C4-2B (cell line): Measurements from ENCODE around the gene ERC2.

Source experiments
- H3K27ac ChIP-seq: fragments of 450-650 bp; 2 replicates; pipeline ENCODE4 v1.5.1; 2017
- ZFX ChIP-seq: fragments of 450-650 bp; IDR thresholded peaks from 2 replicates; pipeline ENCODE4 v1.6.1; 2017
- TF ChIP-seq, protein P1 (sequence below): fragments of 450-650 bp; conservative IDR thresholded peaks from 2 replicates; pipeline ENCODE4 v1.5.1; 2017; ENCODE audit warnings: mild to moderate bottlenecking

The ERC2 gene

DNA sequence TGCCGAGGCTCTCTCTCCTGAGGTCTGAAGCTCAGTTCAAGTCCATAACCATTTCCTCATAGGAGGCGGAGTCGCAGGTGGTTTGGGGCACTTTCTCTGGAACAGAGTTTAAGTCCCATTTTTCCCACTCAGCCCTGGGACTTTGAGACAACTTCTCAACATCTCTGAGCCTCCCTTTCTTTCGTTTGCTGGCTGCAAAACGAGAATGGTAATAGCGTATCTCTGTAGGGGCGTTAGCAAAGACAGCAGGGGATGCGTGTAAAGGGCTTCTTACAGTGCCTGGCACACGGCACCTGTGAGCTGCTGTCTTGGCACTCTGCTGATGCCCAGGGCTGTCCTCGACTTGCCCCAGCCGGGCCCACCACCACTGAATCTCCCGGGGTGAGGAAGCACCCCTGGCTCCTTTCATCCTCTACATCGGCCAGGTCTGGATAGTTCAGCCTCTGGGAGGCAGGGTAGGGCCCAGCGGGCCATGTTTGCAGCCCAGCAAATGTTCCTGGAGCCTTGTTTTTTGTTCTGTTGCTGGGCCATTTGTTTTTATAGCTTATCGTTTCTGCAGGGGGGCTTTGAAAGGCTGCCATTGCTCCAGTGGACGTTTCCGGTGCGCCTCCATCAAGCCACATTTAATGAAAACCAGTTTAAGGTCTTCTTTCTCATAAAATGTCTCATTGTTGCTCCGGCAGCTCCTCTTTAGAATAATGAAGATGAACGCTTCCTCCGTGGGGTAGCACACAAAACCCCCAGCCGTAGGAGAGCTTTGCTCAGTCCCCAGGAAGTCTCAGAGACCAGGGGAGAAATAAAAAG, 921.2 kb downstream of the ERC2 start:
- TF ChIP-seq ZFX: no peak
- TF ChIP-seq, protein P1, sequence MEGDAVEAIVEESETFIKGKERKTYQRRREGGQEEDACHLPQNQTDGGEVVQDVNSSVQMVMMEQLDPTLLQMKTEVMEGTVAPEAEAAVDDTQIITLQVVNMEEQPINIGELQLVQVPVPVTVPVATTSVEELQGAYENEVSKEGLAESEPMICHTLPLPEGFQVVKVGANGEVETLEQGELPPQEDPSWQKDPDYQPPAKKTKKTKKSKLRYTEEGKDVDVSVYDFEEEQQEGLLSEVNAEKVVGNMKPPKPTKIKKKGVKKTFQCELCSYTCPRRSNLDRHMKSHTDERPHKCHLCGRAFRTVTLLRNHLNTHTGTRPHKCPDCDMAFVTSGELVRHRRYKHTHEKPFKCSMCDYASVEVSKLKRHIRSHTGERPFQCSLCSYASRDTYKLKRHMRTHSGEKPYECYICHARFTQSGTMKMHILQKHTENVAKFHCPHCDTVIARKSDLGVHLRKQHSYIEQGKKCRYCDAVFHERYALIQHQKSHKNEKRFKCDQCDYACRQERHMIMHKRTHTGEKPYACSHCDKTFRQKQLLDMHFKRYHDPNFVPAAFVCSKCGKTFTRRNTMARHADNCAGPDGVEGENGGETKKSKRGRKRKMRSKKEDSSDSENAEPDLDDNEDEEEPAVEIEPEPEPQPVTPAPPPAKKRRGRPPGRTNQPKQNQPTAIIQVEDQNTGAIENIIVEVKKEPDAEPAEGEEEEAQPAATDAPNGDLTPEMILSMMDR: no peak
- H3K27ac ChIP-seq: no peak overlapping the region

DNA sequence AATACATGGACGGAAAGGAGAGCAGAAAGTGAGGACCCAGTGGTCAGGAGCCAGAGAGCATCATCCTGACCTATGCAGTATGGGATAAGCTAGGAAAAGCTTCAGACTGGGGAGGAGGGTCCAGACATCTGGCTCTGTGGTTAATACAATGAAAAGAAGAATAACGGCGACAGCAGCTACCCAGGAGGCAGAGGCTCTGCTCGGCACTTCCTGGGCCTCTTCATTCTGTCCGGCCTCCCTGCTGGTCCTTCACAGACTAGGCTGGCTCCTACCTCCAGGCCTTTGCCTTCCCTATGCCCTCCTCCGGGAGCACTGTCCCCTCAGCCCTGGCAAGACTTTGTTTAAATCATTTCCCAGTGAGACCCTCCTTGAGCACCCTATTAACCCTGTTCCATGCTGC, 922.3 kb downstream of the ERC2 start:
- TF ChIP-seq ZFX: no peak
- TF ChIP-seq, protein P1: no peak
- H3K27ac ChIP-seq: no peak overlapping the region

DNA sequence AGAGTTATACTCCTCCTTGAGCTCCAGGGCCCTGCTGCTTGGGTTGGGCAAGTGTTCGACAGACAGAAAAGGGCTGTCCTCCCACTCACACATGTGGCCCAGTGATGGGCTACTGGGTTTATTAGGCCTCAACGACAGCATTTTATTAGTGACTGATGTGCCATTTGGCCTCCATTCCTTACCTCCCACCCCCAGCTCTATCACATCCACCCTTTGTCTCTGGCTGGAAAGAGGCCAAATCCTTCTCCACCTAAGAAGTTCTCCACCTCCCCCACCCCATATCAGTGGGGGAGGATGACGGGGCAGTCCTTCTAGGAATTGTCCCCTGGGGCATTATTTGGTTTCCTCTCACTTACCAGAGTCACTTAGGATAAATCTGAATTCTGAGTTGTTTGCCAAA, 924.0 kb downstream of the ERC2 start:
- TF ChIP-seq, protein P1: no peak
- TF ChIP-seq ZFX: no peak
- H3K27ac ChIP-seq: no peak overlapping the region

DNA sequence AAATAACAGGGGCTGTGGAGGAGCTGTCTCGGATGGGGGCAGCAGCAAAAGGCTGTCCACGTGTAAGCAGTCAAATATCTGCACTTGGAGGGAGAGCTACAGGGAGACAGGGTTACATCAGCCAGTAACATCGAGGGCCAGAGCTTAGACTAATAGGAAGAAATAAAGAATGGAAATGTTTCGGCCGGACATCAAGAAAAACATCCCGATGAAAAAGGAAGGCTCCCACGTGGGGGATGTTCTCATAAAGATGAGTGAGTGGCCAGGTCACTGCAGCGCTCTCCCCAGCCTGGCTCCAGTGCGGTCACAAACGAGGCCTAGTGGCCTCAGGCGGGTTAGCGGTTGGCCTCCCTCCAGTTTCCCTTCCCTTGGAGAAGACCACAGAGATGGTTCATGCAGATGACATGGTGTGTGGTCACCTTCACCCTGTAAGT, 925.1 kb downstream of the ERC2 start:
- TF ChIP-seq, protein P1: no peak
- TF ChIP-seq ZFX: no peak

DNA sequence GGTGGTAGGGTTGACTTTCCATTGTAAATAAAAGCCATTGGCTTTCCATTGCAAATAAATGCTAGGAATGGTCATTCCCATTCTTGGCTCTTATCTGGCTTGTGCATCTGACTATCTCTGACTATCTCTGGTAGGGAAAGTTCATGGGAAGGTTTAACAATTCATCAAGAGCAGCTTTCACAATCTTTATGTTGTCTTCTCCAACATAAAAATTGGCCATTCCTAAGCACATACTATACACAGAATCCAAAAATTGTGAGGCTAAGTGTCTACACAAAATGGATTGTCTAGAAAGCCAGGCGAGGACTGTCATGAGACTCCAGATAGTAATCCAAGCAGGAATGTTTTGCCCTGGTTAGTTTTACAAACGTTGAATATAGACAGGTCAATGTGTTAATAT, 926.8 kb downstream of the ERC2 start:
- H3K27ac ChIP-seq: no peak overlapping the region
- no peak for TF ChIP-seq ZFX
- TF ChIP-seq, protein P1: no peak

More for the DNA sequence above, 925.1 kb downstream of the ERC2 start:
- H3K27ac ChIP-seq: no peak overlapping the region

DNA sequence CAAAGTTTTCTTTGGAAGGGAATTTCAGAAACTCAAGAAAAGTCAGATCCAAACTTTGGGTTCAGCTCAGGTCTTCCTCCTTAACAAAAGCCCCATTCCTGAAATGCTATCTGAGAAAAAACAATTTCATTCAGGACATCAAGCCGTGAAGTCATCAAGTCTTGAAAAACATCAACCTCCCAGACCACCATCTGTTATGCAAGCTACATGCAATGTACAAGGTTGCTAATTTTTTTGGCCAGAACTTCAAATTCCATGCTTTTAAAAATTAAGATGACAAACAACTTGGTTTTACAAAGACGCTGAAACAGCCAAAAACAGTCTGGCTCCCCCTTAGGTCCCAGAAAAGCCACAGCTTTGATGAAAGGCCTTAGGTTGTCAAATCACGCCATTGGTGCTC, 927.3 kb downstream of the ERC2 start:
- no peak for TF ChIP-seq ZFX
- TF ChIP-seq, protein P1: no peak
- H3K27ac ChIP-seq: no peak overlapping the region

DNA sequence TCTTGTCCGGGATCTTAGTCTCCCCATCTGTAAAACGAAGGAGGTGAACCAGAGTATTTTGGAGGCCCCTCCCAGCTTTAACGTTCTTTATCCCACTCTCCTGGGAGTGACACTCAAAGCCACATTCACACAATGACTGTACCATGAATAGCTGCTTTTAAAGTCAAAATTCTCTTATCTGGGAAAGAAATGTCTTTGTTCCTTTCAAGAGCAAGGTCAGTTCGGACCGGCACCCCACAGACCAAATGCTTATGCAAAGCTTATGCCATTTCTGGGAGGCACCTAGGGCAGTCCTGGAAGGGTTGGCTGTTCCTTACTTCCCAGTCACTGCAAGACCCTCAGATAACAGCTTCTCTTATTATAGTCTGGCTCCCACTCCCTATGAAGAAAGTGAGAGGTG, 927.7 kb downstream of the ERC2 start:
- no peak overlapping the region for H3K27ac ChIP-seq
- TF ChIP-seq ZFX: no peak
- TF ChIP-seq, protein P1: no peak
